PFSK-1 (cell line): ENCODE results near the gene TCF25.
A peak's percentile ranks its signal among the peaks of the same experiment; 100 is the strongest.

ENCODE experiments used
- FOXP2 ChIP-seq: optimal IDR thresholded peaks from 2 replicates; pipeline ENCODE3; 2011; ENCODE audit warnings: borderline replicate concordance, control low read depth, inconsistent platforms; ENCODE audit not compliant: insufficient read depth; ENCODE audit errors: extremely low read length, extremely low read depth
- POLR2AphosphoS5 ChIP-seq: IDR thresholded peaks from 2 replicates; pipeline ENCODE4 v1.6.1; 2012; ENCODE audit warnings: low read depth, mild to moderate bottlenecking, control low read depth, low read length, moderate library complexity
- SIN3A ChIP-seq: IDR thresholded peaks from 2 replicates; pipeline ENCODE4 v1.6.1; 2012; ENCODE audit warnings: mild to moderate bottlenecking, low read length, moderate library complexity, borderline replicate concordance; ENCODE audit not compliant: insufficient read depth
- TAF1 ChIP-seq: IDR thresholded peaks from 2 replicates; pipeline ENCODE4 v1.6.1; 2012; ENCODE audit warnings: low read length, control low read depth, borderline replicate concordance; ENCODE audit not compliant: insufficient read depth
- TF ChIP-seq, protein P1 (sequence below), 2 experiments: IDR thresholded peaks; 2 replicates each; pipeline versions ENCODE4 v1.6.1 to v1.8.0; 2011 to 2012; ENCODE audit warnings: low read depth in 2 of 2, low read length in 2 of 2, control low read depth in 1 of 2, inconsistent platforms in 1 of 2, mild to moderate bottlenecking in 1 of 2, moderate library complexity in 1 of 2; ENCODE audit not compliant: insufficient read depth in 1 of 2

DNA sequence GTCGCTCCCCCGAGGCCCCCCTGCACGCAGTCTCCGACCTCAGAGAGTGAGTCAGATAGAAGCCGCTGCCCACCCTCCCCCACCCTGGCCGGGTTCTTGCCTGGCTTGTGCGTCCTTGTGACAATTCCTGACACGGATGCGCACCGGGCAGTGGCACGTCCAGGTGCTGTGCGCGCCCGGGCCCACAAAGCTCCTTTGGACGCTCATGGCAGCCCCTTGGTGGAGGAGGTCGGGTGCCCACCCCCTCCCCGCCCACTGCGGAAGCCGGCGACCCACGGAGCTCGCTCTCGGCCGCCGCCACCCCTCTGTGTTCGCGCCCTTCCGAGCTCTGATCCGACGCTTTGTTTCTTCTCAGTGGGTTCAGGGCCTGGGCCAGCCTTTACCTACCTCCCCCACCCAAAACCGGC is 49.1 kb downstream of the TCF25 start:
- TF ChIP-seq POLR2AphosphoS5 (peak; percentile 19; the same call in 1 of the 2 replicates), SIN3A (peak; percentile 61; the same call in 1 of the 2 replicates), TAF1 (no peak), FOXP2 (no peak)
- TF ChIP-seq, protein P1, sequence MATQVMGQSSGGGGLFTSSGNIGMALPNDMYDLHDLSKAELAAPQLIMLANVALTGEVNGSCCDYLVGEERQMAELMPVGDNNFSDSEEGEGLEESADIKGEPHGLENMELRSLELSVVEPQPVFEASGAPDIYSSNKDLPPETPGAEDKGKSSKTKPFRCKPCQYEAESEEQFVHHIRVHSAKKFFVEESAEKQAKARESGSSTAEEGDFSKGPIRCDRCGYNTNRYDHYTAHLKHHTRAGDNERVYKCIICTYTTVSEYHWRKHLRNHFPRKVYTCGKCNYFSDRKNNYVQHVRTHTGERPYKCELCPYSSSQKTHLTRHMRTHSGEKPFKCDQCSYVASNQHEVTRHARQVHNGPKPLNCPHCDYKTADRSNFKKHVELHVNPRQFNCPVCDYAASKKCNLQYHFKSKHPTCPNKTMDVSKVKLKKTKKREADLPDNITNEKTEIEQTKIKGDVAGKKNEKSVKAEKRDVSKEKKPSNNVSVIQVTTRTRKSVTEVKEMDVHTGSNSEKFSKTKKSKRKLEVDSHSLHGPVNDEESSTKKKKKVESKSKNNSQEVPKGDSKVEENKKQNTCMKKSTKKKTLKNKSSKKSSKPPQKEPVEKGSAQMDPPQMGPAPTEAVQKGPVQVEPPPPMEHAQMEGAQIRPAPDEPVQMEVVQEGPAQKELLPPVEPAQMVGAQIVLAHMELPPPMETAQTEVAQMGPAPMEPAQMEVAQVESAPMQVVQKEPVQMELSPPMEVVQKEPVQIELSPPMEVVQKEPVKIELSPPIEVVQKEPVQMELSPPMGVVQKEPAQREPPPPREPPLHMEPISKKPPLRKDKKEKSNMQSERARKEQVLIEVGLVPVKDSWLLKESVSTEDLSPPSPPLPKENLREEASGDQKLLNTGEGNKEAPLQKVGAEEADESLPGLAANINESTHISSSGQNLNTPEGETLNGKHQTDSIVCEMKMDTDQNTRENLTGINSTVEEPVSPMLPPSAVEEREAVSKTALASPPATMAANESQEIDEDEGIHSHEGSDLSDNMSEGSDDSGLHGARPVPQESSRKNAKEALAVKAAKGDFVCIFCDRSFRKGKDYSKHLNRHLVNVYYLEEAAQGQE (IDR thresholded peaks at IDR 0.05; ENCODE audit: insufficient read depth in 1 of 2, low read depth in 2 of 2, low read length in 2 of 2) = no peak
